ENCODE data around the gene SLC19A1.

GRCh38 chr21:45549626-45550463, 7.6 kb upstream of the SLC19A1 start:
- TF ChIP-seq CTCF (IDR thresholded peaks at IDR 0.05): no peak
- no peak for TF ChIP-seq POLR2A (IDR thresholded peaks at IDR 0.05)
